Esophagus muscularis mucosa (tissue), 4 donors: ENCODE results near the gene CTSZ. TPM values are rescaled to one million over a fixed set of nuclear protein-coding genes. Genes with fewer than 3 reads are reported as not detected.

Source experiments
- DNase-seq: peaks from one replicate; pipeline ENCODE4 v3.0.0-alpha.2; 2017; ENCODE audit errors: extremely low spot score
- H3K27ac ChIP-seq, 4 donors: fragments of 200-600 bp; sonication (generic); replicated peaks in 1 of 4; 1 replicate in 3 of 4; 2 replicates in 1 of 4; pipeline ENCODE4 v1.5.1; 2016 to 2019; ENCODE audit warnings: mild to moderate bottlenecking in 1 of 4
- H3K27me3 ChIP-seq, 4 donors: fragments of 200-600 bp; sonication (generic); one replicate each; pipeline versions ENCODE4 v1.5.1 to v1.6.0; 2016 to 2019
- H3K36me3 ChIP-seq, 4 donors: fragments of 200-600 bp; sonication (generic); one replicate each; pipeline ENCODE4 v1.5.1; 2016 to 2019
- H3K4me1 ChIP-seq, 4 donors: fragments of 200-600 bp; sonication (generic); one replicate each; pipeline ENCODE4 v1.5.1; 2016 to 2019
- H3K4me3 ChIP-seq, 4 donors: fragments of 200-600 bp; sonication (generic); 1 replicate in 2 of 4; 2 replicates in 2 of 4; pipeline ENCODE4 v1.5.1; 2016 to 2019; ENCODE audit warnings: mild to moderate bottlenecking in 4 of 4, moderate library complexity in 1 of 4
- H3K9me3 ChIP-seq, 4 donors: fragments of 200-600 bp; sonication (generic); 1 replicate in 3 of 4; 2 replicates in 1 of 4; pipeline ENCODE4 v1.5.1; 2016 to 2019
- CTCF ChIP-seq, 3 experiments: fragments of 200-600 bp in 2 of 3; fragments of 450-650 bp in 1 of 3; sonication (generic) in 2 of 3; IDR thresholded peaks; one replicate each; pipeline ENCODE4 v1.5.1; 2017 to 2019; ENCODE audit warnings: antibody characterized with exemption in 3 of 3, mild to moderate bottlenecking in 2 of 3, moderate library complexity in 1 of 3
- EP300 ChIP-seq: sonication (generic); formaldehyde crosslinking; IDR thresholded peaks from one replicate; pipeline ENCODE4 v1.6.1; 2017; ENCODE audit warnings: antibody characterized with exemption
- POLR2A ChIP-seq: fragments of 450-650 bp; IDR thresholded peaks from one replicate; pipeline ENCODE4 v1.6.1; 2017; ENCODE audit warnings: antibody characterized with exemption, moderate library complexity, mild to moderate bottlenecking, low read depth
- POLR2AphosphoS5 ChIP-seq, 2 donors: sonication (generic); formaldehyde crosslinking; IDR thresholded peaks; one replicate each; pipeline ENCODE4 v1.6.1; 2017; ENCODE audit warnings: antibody characterized with exemption in 2 of 2
- WGBS: methylation state at CpG from one replicate; pipeline ENCODE4 v1.1.5; 2018; 5-methylcytosine and 5-hydroxymethylcytosine counted together
- intact Hi-C: fragments of 100-400 bp; cut with DNase I; formaldehyde crosslinking; loops from one replicate; pipeline ENCODE4 v1.15.1; 2023
- total RNA-seq, 4 donors: library from RNA; depleted of rRNA; stranded (reverse); fragments of >200 nt; gene quantifications; one replicate each; pipeline versions ENCODE4 v1.1.0 to v1.2.1, GENCODE V29; 2016

Gene CTSZ
- total RNA-seq, 4 donors from 2014 or later = 136 to 267 (median 190) TPM

DNA sequence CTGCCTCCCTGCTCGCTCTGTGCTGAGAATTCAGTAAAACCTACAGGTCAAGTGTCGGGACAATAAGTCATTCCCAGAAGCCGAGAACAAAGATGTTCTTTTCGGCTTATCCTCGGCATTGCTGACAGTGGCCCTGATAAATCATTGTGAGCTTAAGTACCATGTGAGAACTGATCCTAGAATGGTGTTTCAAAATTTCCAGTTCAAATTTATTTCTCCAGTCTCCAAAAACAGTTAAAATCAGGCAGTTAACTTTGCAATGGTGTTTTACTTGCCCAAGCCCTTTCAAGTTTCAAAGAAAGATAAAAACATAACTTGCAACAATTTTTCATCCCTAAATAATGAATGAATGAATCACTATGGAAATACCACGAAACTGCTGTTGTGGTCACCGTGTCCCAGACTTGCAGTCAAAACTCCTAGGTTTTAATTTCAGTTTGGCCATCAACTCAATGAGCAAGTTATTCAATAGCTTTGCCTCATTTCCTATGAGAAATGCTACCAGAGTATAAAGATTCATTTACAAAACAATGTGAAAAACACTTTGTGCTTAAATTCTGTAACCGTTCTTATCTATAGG is 20.8 kb upstream of the CTSZ start:
- Histone ChIP-seq H3K27ac (no peak overlapping the region), H3K4me3 (no peak overlapping the region), H3K9me3 (no peaks in the 10 kb centered on the region), H3K36me3 (peaks cover 26 to 80% (median 58%) of the 10 kb centered on the region in 4 donors), H3K27me3 (no peaks in the 10 kb centered on the region), H3K4me1 (peaks cover 39 to 58% (median 56%) of the 10 kb centered on the region in 4 donors)
- TF ChIP-seq EP300 = no peak
- no peak for TF ChIP-seq CTCF (IDR thresholded peaks at IDR 0.05)
- TF ChIP-seq POLR2A = no peak
- DNase-seq = no peak
- intact Hi-C loops = no loop called here
- WGBS = 71% methylated on average over 8 of the region's 8 CpGs

- Histone ChIP-seq H3K4me3 (no peak overlapping the region), H3K27ac (no peak overlapping the region), H3K4me1 (peaks cover 39 to 55% (median 54%) of the 10 kb centered on the region in 4 donors), H3K9me3 (no peaks in the 10 kb centered on the region), H3K36me3 (peaks cover 28 to 85% (median 63%) of the 10 kb centered on the region in 4 donors), H3K27me3 (no peaks in the 10 kb centered on the region)
- WGBS = 79% methylated on average over 5 of the region's 5 CpGs
- TF ChIP-seq EP300 = no peak
- TF ChIP-seq CTCF (IDR thresholded peaks at IDR 0.05) = no peak
- TF ChIP-seq POLR2A = no peak
- TF ChIP-seq POLR2AphosphoS5 (IDR thresholded peaks at IDR 0.05) = no peak
- intact Hi-C loops = no loop called here
- DNase-seq = no peak
Measured at GRCh38 chr20:59026904-59027740, 20.1 kb upstream of the CTSZ start.

- 89% methylated on average over 4 of the region's 4 CpGs for WGBS
- no peak for DNase-seq
- no peaks in the 10 kb centered on the region for H3K27me3 ChIP-seq
- peaks cover 28 to 83% (median 65%) of the 10 kb centered on the region in 4 donors for H3K36me3 ChIP-seq
- intact Hi-C loops = no loop called here
- H3K27ac ChIP-seq = no peak overlapping the region
- H3K4me1 ChIP-seq = peaks cover 30 to 52% (median 45%) of the 10 kb centered on the region in 4 donors
- H3K4me3 ChIP-seq = no peak overlapping the region
- no peak for TF ChIP-seq POLR2AphosphoS5 (IDR thresholded peaks at IDR 0.05)
- no peaks in the 10 kb centered on the region for H3K9me3 ChIP-seq
Measured at GRCh38 chr20:59025511-59025910, 18.5 kb upstream of the CTSZ start.

- DNase-seq = no peak
- intact Hi-C loops = no loop called here
- Histone ChIP-seq H3K4me3 (no peak overlapping the region), H3K27me3 (no peaks in the 10 kb centered on the region), H3K27ac (no peak overlapping the region), H3K4me1 (peaks cover 26 to 48% (median 41%) of the 10 kb centered on the region in 4 donors), H3K9me3 (no peaks in the 10 kb centered on the region), H3K36me3 (peaks cover 27 to 81% (median 62%) of the 10 kb centered on the region in 4 donors)
- 86% methylated on average over 2 of the region's 2 CpGs for WGBS
- TF ChIP-seq CTCF (IDR thresholded peaks at IDR 0.05) (no peak), EP300 (no peak), POLR2AphosphoS5 (IDR thresholded peaks at IDR 0.05) (no peak)
Measured at GRCh38 chr20:59025086-59025485, 18.0 kb upstream of the CTSZ start.

GRCh38 chr20:59024111-59024530 is 17.1 kb upstream of the CTSZ start:
- Histone ChIP-seq H3K4me3 (no peak overlapping the region), H3K27ac (no peak overlapping the region), H3K27me3 (no peaks in the 10 kb centered on the region), H3K9me3 (no peaks in the 10 kb centered on the region), H3K4me1 (peaks cover 16 to 38% (median 31%) of the 10 kb centered on the region in 4 donors), H3K36me3 (peaks cover 21 to 72% (median 55%) of the 10 kb centered on the region in 4 donors)
- DNase-seq = no peak
- 95% methylated on average over 19 of the region's 24 CpGs for WGBS
- intact Hi-C loops = no loop called here
- TF ChIP-seq CTCF (IDR thresholded peaks at IDR 0.05) (no peak), POLR2AphosphoS5 (IDR thresholded peaks at IDR 0.05) (no peak), EP300 (no peak), POLR2A (no peak)
